Neutrophil (primary cell): ENCODE data around the gene SMC1A.

Source experiments
- H3K27ac ChIP-seq: fragments of 200-600 bp; sonication (generic); 2 replicates; pipeline ENCODE4 v1.5.1; 2016; ENCODE audit warnings: mild to moderate bottlenecking, moderate library complexity
- H3K27me3 ChIP-seq: fragments of 200-600 bp; sonication (generic); 2 replicates; pipeline ENCODE4 v1.6.0; 2016; ENCODE audit warnings: mild to moderate bottlenecking
- H3K36me3 ChIP-seq: fragments of 200-600 bp; sonication (generic); 2 replicates; pipeline ENCODE4 v1.5.1; 2017
- H3K4me1 ChIP-seq, 2 experiments: fragments of 200-600 bp in 1 of 2; sonication (generic) in 1 of 2; 1 replicate in 1 of 2; 2 replicates in 1 of 2; pipeline versions ENCODE4 v1.5.1 to v1.6.1; 2013 to 2016; ENCODE audit warnings: low read depth in 1 of 2, low read length in 1 of 2, mild to moderate bottlenecking in 1 of 2, moderate library complexity in 1 of 2; ENCODE audit not compliant: control insufficient read depth in 1 of 2, insufficient read depth in 1 of 2
- H3K4me3 ChIP-seq, 2 experiments: fragments of 200-600 bp in 1 of 2; sonication (generic) in 1 of 2; 1 replicate in 1 of 2; 2 replicates in 1 of 2; pipeline ENCODE4 v1.5.1; 2013 to 2016; ENCODE audit warnings: low read depth in 1 of 2, low read length in 1 of 2, mild to moderate bottlenecking in 1 of 2, moderate library complexity in 1 of 2
- H3K9me3 ChIP-seq: fragments of 200-600 bp; sonication (generic); 2 replicates; pipeline ENCODE4 v1.5.1; 2016
- CTCF ChIP-seq: fragments of 200-600 bp; sonication (generic); IDR thresholded peaks from 2 replicates; pipeline ENCODE4 v1.5.1; 2016; ENCODE audit warnings: antibody characterized with exemption

SMC1A gene

GRCh38 chrX:53449632-53450031 is 27.2 kb upstream of the SMC1A start:
- H3K36me3 ChIP-seq = no peaks in the 10 kb centered on the region
- H3K9me3 ChIP-seq = no peaks in the 10 kb centered on the region
- H3K4me3 ChIP-seq = no peak overlapping the region
- no peaks in the 10 kb centered on the region for H3K27me3 ChIP-seq
- no peak overlapping the region for H3K27ac ChIP-seq
- no peaks in the 10 kb centered on the region for H3K4me1 ChIP-seq
- no peak for TF ChIP-seq CTCF

- no peaks in the 10 kb centered on the region for H3K27me3 ChIP-seq
- H3K4me3 ChIP-seq = no peak overlapping the region
- peaks cover under 1% of the 10 kb centered on the region in 2 experiments for H3K4me1 ChIP-seq
- no peaks in the 10 kb centered on the region for H3K9me3 ChIP-seq
- no peaks in the 10 kb centered on the region for H3K36me3 ChIP-seq
- TF ChIP-seq CTCF = no peak
- no peak overlapping the region for H3K27ac ChIP-seq
Observed at GRCh38 chrX:53447441-53447840, 25.0 kb upstream of the SMC1A start.

GRCh38 chrX:53445977-53446376 is 23.5 kb upstream of the SMC1A start:
- Histone ChIP-seq H3K9me3 (no peaks in the 10 kb centered on the region), H3K27ac (no peak overlapping the region)
- TF ChIP-seq CTCF = no peak

GRCh38 chrX:53442322-53442631 is 19.8 kb upstream of the SMC1A start:
- Histone ChIP-seq H3K9me3 (no peaks in the 10 kb centered on the region), H3K4me3 (peak overlapping the region; percentile 60 to 66), H3K4me1 (peaks cover 16 to 24% of the 10 kb centered on the region in 2 experiments), H3K27me3 (no peaks in the 10 kb centered on the region), H3K36me3 (no peaks in the 10 kb centered on the region), H3K27ac (peak overlapping the region; percentile 71)
- TF ChIP-seq CTCF = no peak

More at GRCh38 chrX:53445977-53446376, 23.5 kb upstream of the SMC1A start:
- H3K4me3 ChIP-seq = no peak overlapping the region
- no peaks in the 10 kb centered on the region for H3K36me3 ChIP-seq
- H3K27me3 ChIP-seq = no peaks in the 10 kb centered on the region
- peaks cover 9 to 15% of the 10 kb centered on the region in 2 experiments for H3K4me1 ChIP-seq

- peak overlapping the region; percentile 71 for H3K27ac ChIP-seq
- no peaks in the 10 kb centered on the region for H3K36me3 ChIP-seq
- peaks cover 16 to 24% of the 10 kb centered on the region in 2 experiments for H3K4me1 ChIP-seq
- no peak for TF ChIP-seq CTCF
- H3K27me3 ChIP-seq = no peaks in the 10 kb centered on the region
- H3K9me3 ChIP-seq = no peaks in the 10 kb centered on the region
- H3K4me3 ChIP-seq = peak overlapping the region; percentile 60 to 66
Observed at GRCh38 chrX:53441531-53442321, 19.3 kb upstream of the SMC1A start.
